ENCODE data around the gene SMIM10L1.

The SMIM10L1 gene

DNA sequence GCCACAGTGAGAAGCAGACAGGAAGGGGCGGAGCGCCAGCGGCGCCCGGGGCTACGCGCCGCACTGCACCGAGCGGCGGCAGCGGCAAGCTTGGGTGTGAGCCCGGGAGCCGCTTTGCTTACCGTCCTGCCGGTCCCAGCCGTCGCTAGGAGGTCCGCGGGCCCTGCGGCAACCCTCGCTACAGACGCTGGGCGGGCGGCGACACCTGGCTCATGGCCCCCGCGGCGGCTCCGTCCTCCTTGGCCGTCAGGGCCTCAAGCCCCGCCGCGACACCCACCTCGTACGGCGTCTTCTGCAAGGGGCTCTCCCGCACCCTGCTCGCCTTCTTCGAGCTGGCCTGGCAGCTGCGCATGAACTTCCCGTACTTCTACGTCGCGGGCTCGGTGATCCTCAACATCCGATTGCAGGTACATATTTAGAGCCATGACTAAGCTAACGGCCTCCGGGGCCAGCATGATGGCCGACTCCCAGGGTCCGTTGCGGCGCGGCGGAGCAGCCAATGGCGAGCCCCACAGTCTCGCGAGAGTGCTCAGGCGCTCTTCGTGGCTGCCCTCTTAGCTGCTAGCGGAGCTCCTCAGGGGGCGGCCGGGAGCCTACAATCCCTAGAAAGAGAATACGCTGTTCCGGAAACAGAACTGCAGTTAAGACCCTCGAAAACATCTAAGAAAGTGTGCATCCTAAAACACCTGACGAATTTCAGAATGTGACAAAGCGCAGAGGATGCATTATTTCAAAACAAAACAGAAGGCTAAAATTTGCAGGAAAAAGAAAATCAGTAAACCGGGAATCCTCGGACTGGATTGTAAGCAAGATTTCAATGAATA, at the start of gene SMIM10L1:
TSS of gene SMIM10L1 (plus strand) at position 50 of the 824 bp plus-strand sequence. CDS start at position 213, 163 bp downstream.
- peak; percentile 63 for DNase-seq

DNA sequence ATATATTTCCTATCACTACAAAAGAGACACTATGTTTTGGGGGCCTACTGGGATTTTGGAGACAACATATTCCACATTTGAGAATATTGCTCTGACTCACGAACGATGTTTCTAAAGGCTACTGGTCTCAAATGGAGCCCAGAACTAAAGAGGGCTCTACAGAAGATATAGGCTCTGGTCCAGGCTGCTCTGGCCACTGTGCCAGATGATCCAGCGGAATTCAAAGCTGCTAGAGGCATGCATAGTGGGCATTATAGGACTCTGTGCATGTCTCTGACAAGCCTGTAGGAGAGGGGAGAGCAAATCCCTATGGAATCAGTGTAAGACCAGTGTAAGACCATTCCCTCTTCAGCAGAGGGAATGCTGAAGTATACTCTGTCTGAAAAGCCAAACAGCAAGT, 40.6 kb upstream of the SMIM10L1 start:
- DNase-seq, result no peak

GRCh38 chr12:11130999-11131398, 40.0 kb upstream of the SMIM10L1 start:
- no peak for DNase-seq

DNA sequence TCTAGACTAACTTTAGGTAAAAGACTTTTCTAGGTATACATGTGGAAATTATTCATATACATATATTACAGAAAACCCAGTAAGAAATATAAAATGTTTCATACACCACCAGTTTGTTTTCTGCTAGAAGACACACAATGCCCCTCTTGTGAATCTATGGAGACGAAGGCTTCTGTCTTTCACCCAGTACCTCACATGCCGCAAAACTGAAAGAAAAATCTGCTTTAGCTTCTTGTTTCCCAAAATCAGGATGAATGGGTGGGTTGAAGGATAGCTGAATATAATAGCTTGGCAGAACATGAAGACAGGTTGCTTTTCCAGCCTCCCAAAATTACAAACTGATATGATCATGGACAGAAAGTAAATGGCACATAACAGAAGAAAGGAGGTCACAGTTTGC, 37.8 kb upstream of the SMIM10L1 start:
- DNase-seq, result no peak

GRCh38 chr12:11133816-11134215, 37.2 kb upstream of the SMIM10L1 start:
- no peak for DNase-seq

DNA sequence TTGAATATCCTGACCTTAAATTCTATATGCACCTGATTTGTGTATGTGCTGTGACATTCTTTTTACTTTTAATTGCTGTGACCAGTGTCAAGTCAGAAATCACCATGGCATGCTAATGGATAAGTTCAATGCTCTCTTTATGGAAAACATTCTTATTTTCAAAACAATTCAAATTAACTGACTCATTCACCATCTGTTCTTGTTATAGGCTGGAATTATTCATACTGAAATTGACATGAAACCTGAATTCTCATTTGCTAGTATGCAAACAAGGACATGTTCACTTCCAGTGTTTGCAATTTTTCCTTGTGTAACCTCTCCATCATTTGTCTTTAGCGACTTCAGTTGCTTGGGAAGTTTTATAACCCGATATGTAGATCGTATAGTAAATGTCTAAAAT, 36.7 kb upstream of the SMIM10L1 start, which contains the start of gene TAS2R30:
TSS of gene TAS2R30 (minus strand) at position 340 of the 400 bp plus-strand sequence. CDS start 400 bp downstream, outside the sequence.
- DNase-seq, result no peak

DNA sequence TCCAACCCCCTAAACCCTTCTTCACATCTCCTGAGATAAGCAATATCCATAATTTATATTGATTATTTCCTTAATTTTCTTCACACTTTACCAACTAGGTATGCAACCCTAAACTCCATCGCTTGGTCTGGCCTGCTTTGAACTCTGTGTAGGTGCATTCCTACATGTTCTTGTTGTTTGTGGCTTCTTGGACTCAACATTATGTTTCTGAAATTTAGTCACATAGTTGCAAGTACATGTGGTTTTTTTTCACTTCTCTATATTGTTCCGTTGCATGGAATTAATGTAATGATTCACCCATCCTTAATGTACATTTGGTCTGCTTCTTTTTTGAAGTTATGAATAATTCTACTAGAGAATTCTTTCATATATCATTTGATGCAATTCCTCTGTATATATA, 34.9 kb upstream of the SMIM10L1 start:
- no peak for DNase-seq

DNA sequence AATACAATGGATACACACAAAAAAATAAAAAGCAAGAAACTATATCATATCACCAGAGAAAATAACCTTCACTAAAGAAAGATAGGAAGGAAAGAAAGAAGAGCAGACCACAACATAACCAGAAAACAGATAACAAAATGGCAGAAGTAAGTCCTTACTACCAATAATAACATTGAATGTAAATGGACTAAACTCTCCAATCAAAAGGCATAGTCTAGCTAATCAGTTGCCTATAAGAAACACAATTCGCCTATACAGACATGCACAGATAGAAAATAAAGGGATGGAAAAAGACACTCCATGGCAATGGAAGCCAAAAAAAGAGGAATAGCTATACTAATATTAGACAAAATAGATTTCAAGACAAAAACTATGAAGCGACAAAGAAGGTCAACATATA, 27.6 kb upstream of the SMIM10L1 start:
- no peak for DNase-seq

DNA sequence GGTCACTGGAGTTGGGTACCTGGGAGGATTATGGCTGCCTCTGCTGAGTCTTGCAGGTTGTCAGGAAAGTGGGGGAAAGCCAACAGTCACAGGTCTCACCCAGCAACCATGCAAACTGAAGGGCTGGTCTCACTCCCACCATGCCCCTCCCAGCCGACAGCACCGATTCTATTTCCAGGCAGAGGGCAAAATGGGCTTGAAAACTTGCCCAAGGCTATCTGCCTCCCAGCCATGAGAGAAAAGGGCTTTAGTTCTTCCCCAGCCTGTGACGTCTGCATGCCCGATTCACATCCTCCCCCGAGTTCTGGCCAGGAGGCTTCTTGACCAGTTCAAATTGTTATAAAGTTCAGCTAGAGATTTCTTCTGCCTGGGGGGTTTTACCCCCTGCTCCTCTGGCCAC, 26.7 kb upstream of the SMIM10L1 start:
- DNase-seq, result no peak

DNA sequence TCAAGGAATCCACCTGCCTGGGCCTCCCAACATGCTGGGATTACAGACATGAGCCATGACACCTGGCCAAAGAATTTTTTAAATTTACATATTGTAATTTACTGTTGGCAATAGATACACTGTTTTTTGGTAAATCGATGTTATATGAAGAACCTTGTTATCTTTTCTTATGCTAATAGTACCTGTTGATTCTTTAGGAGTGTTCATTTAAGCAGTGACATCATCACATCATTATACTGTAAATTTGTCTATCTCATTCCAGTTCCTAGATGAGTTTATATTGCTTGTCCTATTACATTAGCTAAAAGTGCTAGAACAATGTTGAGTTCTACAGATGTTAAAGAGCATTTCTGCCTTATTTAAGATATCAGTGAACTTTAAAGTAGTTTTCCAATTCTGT, 23.6 kb upstream of the SMIM10L1 start:
- no peak for DNase-seq

GRCh38 chr12:11150832-11151231, 20.2 kb upstream of the SMIM10L1 start:
- no peak for DNase-seq

- no peak for DNase-seq
Measured at GRCh38 chr12:11152725-11153124, 18.3 kb upstream of the SMIM10L1 start.

- DNase-seq, result no peak
Measured at GRCh38 chr12:11154400-11154925, 16.5 kb upstream of the SMIM10L1 start.

GRCh38 chr12:11158885-11159444, 12.0 kb upstream of the SMIM10L1 start:
- DNase-seq, result no peak

DNA sequence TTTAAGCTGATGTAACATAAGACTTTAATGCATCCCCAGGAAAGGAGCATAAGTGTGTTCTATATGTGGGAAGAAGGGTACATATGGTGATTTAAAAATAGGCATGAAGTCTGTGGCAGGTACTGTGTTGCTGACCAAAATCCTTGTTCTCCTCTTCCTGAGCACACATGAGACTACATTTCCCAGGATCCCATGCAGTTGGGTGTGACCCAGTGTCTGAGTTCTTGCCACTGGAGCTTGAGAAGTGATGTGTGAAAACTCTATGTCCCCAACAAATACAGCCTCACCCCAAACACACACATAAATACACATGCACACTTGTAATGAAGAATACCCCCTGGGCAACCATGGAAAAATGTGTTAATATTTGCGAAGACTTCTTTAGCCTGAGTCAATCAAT, 8.5 kb upstream of the SMIM10L1 start:
- no peak for DNase-seq

GRCh38 chr12:11164384-11164783, 6.6 kb upstream of the SMIM10L1 start:
- DNase-seq, result no peak

- no peak for DNase-seq
Measured at GRCh38 chr12:11166300-11166699, 4.7 kb upstream of the SMIM10L1 start.

GRCh38 chr12:11170810-11171144, 217 bp upstream of the SMIM10L1 start:
- no peak for DNase-seq

DNA sequence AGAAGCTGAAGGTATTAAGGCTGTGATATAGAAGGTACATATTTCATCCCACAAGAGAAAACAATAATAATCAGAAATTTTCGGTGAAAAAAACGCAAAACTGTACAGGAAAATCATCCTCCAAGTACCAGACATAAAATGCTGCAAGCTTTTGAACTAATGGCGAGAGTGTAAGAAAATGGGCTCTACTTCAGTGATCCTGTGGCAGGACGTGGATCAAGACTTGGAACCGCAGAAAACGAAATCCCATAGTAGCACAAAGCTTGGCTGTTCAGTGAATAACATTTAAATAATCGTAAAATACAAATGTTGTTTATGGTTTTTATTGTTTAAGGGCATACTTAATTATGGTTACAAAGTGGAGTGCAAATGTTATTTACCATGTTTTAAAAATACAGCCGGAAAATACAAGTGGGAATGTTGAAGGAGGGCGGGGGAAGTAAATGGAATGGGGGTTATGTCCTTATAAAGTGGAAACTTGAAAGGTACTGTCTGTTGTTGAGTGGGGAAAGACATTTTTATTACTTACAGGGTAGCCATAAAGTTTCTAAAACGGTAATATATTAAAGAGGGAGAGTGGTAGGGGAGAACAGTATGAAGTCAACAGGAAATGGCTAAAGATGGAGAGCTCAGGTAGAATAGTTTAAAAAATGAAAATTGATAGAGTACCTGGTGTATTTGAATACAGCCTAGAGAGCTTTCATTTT, 1.1 kb downstream of the SMIM10L1 start:
- no peak for DNase-seq

- DNase-seq, result no peak
Measured at GRCh38 chr12:11174022-11174421, 3.0 kb downstream of the SMIM10L1 start.

- no peak for DNase-seq
Measured at GRCh38 chr12:11178250-11178649, 7.3 kb downstream of the SMIM10L1 start.

- no peak for DNase-seq
Measured at GRCh38 chr12:11182529-11182928, 11.5 kb downstream of the SMIM10L1 start.

DNA sequence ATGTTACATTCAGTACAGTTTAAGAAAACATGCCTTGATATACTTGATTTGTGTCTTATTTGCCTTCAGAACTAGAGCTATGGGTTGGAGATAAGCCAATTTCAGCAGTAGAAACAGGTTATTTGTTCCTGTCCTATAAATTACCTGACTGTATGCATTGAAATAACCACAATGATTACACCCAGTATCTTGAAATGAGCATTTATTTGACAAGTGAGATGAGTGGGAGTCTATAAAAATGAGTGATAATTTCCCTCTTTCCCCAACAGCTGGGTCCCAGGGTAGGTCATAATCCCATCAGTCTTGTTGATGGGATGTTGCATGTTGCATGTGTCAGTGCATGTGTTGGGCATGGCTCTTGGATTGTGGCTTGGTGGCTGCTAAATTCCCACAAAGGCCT, 12.0 kb downstream of the SMIM10L1 start:
- DNase-seq, result no peak

DNA sequence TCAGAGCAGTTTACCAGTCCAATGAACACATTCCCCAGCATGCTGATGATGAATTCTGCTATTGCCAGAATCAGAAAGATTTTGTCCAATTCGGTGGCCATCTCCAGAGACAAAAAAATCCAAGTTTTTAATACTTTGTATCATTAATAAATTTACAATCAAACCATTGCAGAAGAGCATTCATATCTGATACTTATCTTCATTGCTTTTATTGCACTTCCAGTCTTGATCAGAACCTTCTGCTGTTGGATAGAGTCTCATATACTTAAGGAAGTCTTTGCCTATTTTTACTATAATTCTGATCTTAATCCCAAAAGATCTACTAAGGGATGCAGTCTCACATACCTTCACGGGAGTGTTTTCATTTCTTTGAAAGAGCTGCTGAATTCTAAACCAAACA, 15.8 kb downstream of the SMIM10L1 start, which contains the start of gene TAS2R42:
TSS of gene TAS2R42 (minus strand) at position 101 of the 400 bp plus-strand sequence. CDS start at position 101, 0 bp downstream.
- no peak for DNase-seq
